Glomerular endothelial cell (primary cell): ENCODE data around the gene PTPN22. TPM values are rescaled to one million over a fixed set of nuclear protein-coding genes. Genes with fewer than 3 reads are reported as not detected.

Experiments used
- DNase-seq: peaks from one replicate; pipeline ENCODE4 v3.0.0-alpha.2; 2011; ENCODE audit warnings: low read depth, low spot score; ENCODE audit errors: extremely low read depth
- total RNA-seq: library from RNA; depleted of rRNA; stranded (reverse); fragments of >200 nt; gene quantifications from 2 replicates; pipeline ENCODE4 v1.2.3, GENCODE V29; 2015

Gene PTPN22
- 1.1 and 2.3 TPM in 2 replicates for total RNA-seq

DNA sequence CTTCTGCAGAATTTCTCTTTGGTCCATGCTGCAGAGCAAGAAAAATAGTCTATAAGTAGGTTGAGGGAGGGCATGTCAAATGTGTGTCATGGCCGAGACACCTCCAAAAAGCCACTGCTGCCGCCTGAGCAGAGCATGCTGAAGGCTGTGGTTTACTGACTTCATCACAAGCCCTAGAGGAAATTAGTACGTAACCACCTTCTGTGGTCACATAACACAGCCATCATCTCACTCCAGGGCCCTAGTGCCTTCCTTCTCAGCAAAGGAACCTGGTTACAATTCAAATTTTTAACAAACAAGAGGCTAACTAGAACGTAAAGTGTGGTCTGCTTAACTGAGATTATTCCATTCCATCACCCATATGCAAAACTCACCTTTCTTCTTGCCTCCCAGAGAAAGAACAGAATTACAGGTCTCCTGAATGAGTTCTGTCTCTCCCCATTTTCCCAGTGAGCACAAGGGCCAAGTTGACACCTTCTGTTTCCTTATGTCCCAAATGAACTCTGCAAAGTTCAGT, at the start of gene PTPN22:
TSS of gene PTPN22 (minus strand) at position 116 of the 517 bp plus-strand sequence.
- no peak for DNase-seq

DNA sequence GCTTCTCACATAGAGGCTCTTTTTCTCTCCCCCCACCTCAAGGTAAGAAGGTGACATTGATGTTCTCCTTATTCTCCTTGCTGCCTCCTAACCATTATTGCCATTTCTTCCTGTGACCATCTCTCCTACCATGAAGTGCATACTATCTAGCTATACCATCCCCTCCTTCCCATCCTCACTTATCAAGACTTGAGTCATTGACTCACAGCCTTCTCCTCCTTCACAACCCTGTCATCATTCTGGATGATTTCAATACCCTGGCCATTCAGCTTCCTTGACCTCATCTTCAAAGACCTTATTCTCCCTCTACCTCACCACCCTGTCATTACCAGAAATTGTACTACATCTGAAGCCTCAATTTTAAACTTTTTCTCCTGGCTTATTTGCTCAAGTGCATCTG, 46.7 kb upstream of the PTPN22 start:
- DNase-seq = no peak

- DNase-seq = no peak
Measured at GRCh38 chr1:113917400-113918082, 46.0 kb upstream of the PTPN22 start.

- no peak for DNase-seq
Measured at GRCh38 chr1:113916974-113917373, 45.5 kb upstream of the PTPN22 start.

DNA sequence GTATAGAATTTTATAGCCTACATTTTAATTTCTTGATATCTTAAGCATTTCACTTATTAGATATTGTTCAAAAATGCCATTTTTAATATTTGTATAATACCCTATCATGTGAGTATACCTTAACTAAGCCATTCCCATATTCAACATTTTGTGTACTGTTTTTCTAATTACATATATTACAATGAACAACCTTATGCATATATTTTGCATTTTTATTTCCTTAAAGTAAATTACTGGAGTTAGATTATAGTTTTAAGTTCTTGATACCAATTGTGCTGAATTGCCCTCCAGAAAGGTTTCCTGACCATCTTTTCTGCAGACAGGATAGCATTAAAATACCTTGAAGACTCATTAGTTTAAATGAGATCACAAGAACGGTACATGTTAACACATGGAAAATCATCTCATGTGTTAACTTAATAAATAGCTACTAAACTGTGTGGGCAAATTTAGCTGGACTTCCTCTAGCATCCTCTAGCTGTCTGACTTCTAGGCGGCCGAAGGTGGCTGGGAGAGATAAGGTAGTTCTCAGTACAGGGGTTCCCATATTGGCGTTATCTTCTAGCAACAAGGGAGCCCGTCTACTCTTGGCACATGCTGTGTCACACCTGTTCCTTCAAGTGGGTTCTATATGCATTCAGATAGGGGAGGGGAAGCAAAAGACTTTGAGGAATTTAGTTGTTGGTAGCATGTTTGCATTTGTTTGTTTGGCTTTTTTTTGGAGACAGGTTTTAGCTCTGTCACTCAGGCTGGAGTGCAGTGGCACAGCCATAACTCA, 42.6 kb upstream of the PTPN22 start:
- DNase-seq = no peak

GRCh38 chr1:113913312-113913668, 41.8 kb upstream of the PTPN22 start:
- no peak for DNase-seq

GRCh38 chr1:113912594-113913311, 41.2 kb upstream of the PTPN22 start:
- no peak for DNase-seq

DNA sequence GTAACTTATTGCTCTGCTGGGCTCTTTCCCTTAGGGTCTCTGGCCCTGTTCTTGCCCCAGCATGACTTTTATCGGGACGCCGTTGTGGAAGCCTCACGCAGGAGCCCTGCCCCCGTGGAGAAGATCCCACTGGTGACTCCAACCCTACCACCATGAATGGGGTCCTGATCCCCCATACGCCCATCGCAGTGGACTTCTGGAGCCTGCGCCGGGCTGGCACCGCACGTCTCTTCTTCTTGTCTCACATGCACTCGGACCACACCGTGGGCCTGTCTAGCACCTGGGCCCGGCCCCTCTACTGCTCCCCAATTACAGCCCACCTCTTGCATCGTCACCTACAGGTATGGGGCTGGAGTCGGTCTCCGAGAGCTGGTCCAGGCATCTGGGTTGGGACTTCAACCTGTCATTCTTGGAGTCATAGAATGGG, 33.9 kb upstream of the PTPN22 start:
- no peak for DNase-seq

GRCh38 chr1:113904674-113905434, 33.3 kb upstream of the PTPN22 start, which contains the start of the genes AP4B1 and DCLRE1B:
Gene AP4B1, minus strand, starts transcription at chr1:113904799. Its CDS starts 82 bp downstream, at chr1:113904717.
Gene DCLRE1B, plus strand, starts transcription at chr1:113905326. Its CDS starts 261 bp downstream, at chr1:113905587.
- peak; percentile 96 for DNase-seq

GRCh38 chr1:113904293-113904673, 32.8 kb upstream of the PTPN22 start:
- no peak for DNase-seq

- no peak for DNase-seq
Measured at GRCh38 chr1:113903501-113904292, 32.2 kb upstream of the PTPN22 start.

GRCh38 chr1:113901191-113901590, 29.7 kb upstream of the PTPN22 start:
- DNase-seq = no peak

DNA sequence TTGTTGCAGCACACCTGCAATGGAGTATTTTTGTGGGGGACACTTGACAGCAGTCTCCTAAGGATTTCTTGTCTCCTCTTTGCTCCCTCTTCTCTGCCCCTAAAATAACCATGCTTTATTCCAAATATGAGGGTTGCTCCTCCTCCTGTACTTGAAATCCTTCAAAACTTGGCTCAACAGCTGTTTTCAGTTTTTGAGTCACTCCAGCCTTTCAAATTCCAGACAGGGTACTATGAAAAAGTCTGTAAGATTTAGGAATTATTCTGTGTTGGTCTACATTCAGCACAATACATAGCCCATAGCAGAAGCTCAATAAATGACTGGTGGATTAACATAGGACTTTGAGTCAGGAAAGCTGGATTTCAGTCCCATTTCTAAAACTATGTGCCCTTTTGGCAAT, 27.6 kb upstream of the PTPN22 start:
- DNase-seq = no peak

GRCh38 chr1:113898241-113898814, 26.8 kb upstream of the PTPN22 start:
- no peak for DNase-seq

DNA sequence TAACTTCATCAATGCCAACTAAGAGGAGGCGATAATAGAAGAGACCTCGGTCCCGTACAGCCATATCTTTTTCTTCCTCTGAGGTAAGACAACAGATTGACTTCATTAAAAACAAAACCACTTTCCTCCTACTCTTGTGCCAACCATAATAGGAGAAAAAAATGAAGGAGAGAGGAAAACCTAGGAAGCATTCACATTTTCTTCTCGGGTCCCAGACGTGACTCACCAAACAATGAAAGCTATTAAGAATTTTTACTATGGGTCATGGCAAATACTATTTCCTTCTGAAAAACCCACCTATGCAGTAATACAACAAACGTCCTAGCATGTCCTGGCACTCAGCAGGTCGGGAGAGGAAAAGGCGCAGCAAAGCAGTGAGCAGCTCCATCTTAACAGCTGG, 24.4 kb upstream of the PTPN22 start:
- DNase-seq = no peak

GRCh38 chr1:113895098-113895497, 23.6 kb upstream of the PTPN22 start:
- DNase-seq = no peak

DNA sequence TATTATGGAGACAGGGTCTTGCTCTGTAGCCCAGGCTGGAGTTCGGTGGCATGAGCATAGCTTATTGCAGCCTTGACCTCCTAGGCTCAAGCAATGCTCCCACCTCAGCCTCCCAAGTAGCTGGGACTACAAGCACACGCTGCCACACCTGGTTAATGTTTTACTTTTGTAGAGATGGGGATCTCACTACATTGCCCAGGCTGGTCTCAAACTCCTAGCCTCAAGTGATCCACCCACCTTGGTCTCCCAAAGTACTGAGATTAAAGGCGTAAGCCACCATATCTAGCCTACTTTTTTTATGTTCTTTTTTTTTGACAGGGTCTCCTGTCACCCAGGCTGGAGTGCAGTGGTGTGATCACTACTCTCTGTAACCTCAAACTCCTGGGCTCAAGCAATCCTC, 21.8 kb upstream of the PTPN22 start:
- no peak for DNase-seq

DNA sequence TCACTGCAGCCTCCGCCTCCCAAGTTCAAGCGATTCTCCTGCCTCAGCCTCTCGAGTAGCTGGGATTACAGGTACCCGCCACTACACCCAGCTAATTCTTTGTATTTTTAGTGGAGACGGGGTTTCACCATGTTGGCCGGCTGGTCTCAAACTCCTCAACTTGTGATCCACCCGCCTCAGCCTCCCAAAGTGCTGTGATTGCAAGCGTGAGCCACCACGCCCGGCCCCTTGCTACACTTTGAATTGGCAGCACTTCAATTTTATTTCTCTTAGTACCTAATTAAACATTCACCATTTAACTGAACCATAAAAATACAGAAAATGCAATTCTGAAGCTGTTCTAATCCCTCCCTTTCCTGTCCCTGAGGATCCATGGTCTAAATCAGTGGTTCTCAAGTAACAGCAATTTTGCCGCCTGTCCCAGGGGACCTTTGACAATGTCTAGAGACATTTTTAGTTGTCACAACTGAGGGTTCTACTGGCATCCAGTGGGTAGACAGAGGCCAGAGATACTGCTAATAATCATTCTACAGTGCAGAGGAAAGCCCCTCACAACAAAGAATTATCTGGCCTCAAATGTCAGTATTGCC, 20.2 kb upstream of the PTPN22 start:
- no peak for DNase-seq

DNA sequence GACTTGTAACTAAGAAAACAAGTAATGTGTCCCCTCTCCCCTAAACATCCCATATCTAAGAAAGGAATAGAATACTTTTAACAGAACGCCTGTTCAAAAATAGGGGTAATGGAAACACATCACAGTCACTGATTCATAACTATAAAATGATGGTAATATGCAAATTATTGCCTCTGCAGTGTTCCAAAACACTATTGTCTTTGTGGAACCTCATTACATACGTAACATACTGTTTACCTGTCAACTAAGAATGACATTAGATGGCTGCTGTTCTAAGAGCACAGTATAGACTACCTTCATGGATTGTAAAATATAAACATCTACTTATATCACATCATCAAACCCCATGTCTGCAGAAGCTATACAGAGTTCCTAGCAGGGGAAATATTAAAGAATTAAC, 19.3 kb upstream of the PTPN22 start:
- no peak for DNase-seq
